GM21619 (cell line): ENCODE data around the gene NCAPG2.
"Not testable (repeated sequence)": the region's sequence is repeated elsewhere in the genome, so short reads cannot be mapped to it uniquely, and the experiment has no call there.

ENCODE experiments used
- ATAC-seq: cut with Tn5 transposase; IDR thresholded peaks from one replicate; pipeline ENCODE4 v1.9.1; 2021; ENCODE audit not compliant: unreplicated experiment

NCAPG2 gene

GRCh38 chr7:158645842-158646241 is 58.8 kb downstream of the NCAPG2 start:
- no peak for ATAC-seq

GRCh38 chr7:158642149-158642548 is 62.5 kb downstream of the NCAPG2 start:
- no peak for ATAC-seq

- ATAC-seq, result no peak
These were observed 66.6 kb downstream of the NCAPG2 start for GRCh38 chr7:158638001-158638400.

- peak; percentile 75 for ATAC-seq
These were observed 71.3 kb downstream of the NCAPG2 start for GRCh38 chr7:158633055-158633956.

- no peak for ATAC-seq
These were observed 72.9 kb downstream of the NCAPG2 start for GRCh38 chr7:158631574-158632195.

- not testable (repeated sequence) for ATAC-seq
These were observed 78.3 kb downstream of the NCAPG2 start for GRCh38 chr7:158626289-158626688.

GRCh38 chr7:158623241-158623640 is 81.4 kb downstream of the NCAPG2 start:
- ATAC-seq, result no peak

GRCh38 chr7:158620839-158621441 is 83.7 kb downstream of the NCAPG2 start:
- ATAC-seq, result no peak

- no peak for ATAC-seq
These were observed 84.2 kb downstream of the NCAPG2 start for GRCh38 chr7:158620418-158620817.

- ATAC-seq, result no peak
These were observed 85.9 kb downstream of the NCAPG2 start for GRCh38 chr7:158618745-158619140.

GRCh38 chr7:158617737-158618128 is 86.9 kb downstream of the NCAPG2 start:
- ATAC-seq, result no peak

- ATAC-seq, result no peak
These were observed 88.6 kb downstream of the NCAPG2 start for GRCh38 chr7:158616050-158616449.

- no peak for ATAC-seq
These were observed 89.9 kb downstream of the NCAPG2 start for GRCh38 chr7:158614700-158615099.

GRCh38 chr7:158613481-158613880 is 91.1 kb downstream of the NCAPG2 start:
- ATAC-seq, result peak; percentile 86

- ATAC-seq, result no peak
These were observed 92.1 kb downstream of the NCAPG2 start for GRCh38 chr7:158612546-158612945.

GRCh38 chr7:158611541-158611940 is 93.1 kb downstream of the NCAPG2 start:
- ATAC-seq, result no peak

GRCh38 chr7:158609313-158609974 is 95.2 kb downstream of the NCAPG2 start:
- ATAC-seq, result no peak

- no peak for ATAC-seq
These were observed 97.0 kb downstream of the NCAPG2 start for GRCh38 chr7:158607563-158607962.

- no peak for ATAC-seq
These were observed 97.8 kb downstream of the NCAPG2 start for GRCh38 chr7:158606671-158607424.

GRCh38 chr7:158606129-158606528 is 98.5 kb downstream of the NCAPG2 start:
- ATAC-seq, result no peak
